Neutrophil (primary cell): ENCODE data around the gene ATL1.

Source experiments
- H3K27ac ChIP-seq: fragments of 200-600 bp; sonication (generic); 2 replicates; pipeline ENCODE4 v1.5.1; 2016; ENCODE audit warnings: mild to moderate bottlenecking, moderate library complexity
- H3K27me3 ChIP-seq: fragments of 200-600 bp; sonication (generic); 2 replicates; pipeline ENCODE4 v1.6.0; 2016; ENCODE audit warnings: mild to moderate bottlenecking
- H3K36me3 ChIP-seq: fragments of 200-600 bp; sonication (generic); 2 replicates; pipeline ENCODE4 v1.5.1; 2017
- H3K4me1 ChIP-seq, 2 experiments: fragments of 200-600 bp in 1 of 2; sonication (generic) in 1 of 2; 1 replicate in 1 of 2; 2 replicates in 1 of 2; pipeline versions ENCODE4 v1.5.1 to v1.6.1; 2013 to 2016; ENCODE audit warnings: low read depth in 1 of 2, low read length in 1 of 2, mild to moderate bottlenecking in 1 of 2, moderate library complexity in 1 of 2; ENCODE audit not compliant: control insufficient read depth in 1 of 2, insufficient read depth in 1 of 2
- H3K4me3 ChIP-seq, 2 experiments: fragments of 200-600 bp in 1 of 2; sonication (generic) in 1 of 2; 1 replicate in 1 of 2; 2 replicates in 1 of 2; pipeline ENCODE4 v1.5.1; 2013 to 2016; ENCODE audit warnings: low read depth in 1 of 2, low read length in 1 of 2, mild to moderate bottlenecking in 1 of 2, moderate library complexity in 1 of 2
- H3K9me3 ChIP-seq: fragments of 200-600 bp; sonication (generic); 2 replicates; pipeline ENCODE4 v1.5.1; 2016
- CTCF ChIP-seq: fragments of 200-600 bp; sonication (generic); IDR thresholded peaks from 2 replicates; pipeline ENCODE4 v1.5.1; 2016; ENCODE audit warnings: antibody characterized with exemption

The ATL1 gene

GRCh38 chr14:50600849-50601248, 40.9 kb downstream of the ATL1 start:
- Histone ChIP-seq H3K4me1 (no peaks in the 10 kb centered on the region), H3K27me3 (no peaks in the 10 kb centered on the region), H3K9me3 (no peaks in the 10 kb centered on the region), H3K27ac (no peak overlapping the region), H3K36me3 (no peaks in the 10 kb centered on the region), H3K4me3 (no peak overlapping the region)
- TF ChIP-seq CTCF, result no peak

GRCh38 chr14:50601394-50601793, 41.4 kb downstream of the ATL1 start:
- no peak for TF ChIP-seq CTCF
- H3K4me1 ChIP-seq, result no peaks in the 10 kb centered on the region
- no peak overlapping the region for H3K27ac ChIP-seq
- no peaks in the 10 kb centered on the region for H3K36me3 ChIP-seq
- H3K27me3 ChIP-seq, result no peaks in the 10 kb centered on the region
- no peak overlapping the region for H3K4me3 ChIP-seq
- H3K9me3 ChIP-seq, result no peaks in the 10 kb centered on the region

- H3K4me1 ChIP-seq, result no peaks in the 10 kb centered on the region
- TF ChIP-seq CTCF, result no peak
These were observed 42.1 kb downstream of the ATL1 start for GRCh38 chr14:50602035-50602434.

GRCh38 chr14:50603565-50603964, 43.6 kb downstream of the ATL1 start:
- Histone ChIP-seq H3K27me3 (no peaks in the 10 kb centered on the region), H3K4me3 (no peak overlapping the region), H3K4me1 (no peaks in the 10 kb centered on the region), H3K9me3 (no peaks in the 10 kb centered on the region), H3K36me3 (no peaks in the 10 kb centered on the region), H3K27ac (no peak overlapping the region)
- no peak for TF ChIP-seq CTCF

More at GRCh38 chr14:50602035-50602434, 42.1 kb downstream of the ATL1 start:
- H3K4me3 ChIP-seq, result no peak overlapping the region
- H3K36me3 ChIP-seq, result no peaks in the 10 kb centered on the region
- no peaks in the 10 kb centered on the region for H3K9me3 ChIP-seq
- H3K27ac ChIP-seq, result no peak overlapping the region
- H3K27me3 ChIP-seq, result no peaks in the 10 kb centered on the region

- TF ChIP-seq CTCF, result no peak
These were observed 45.8 kb downstream of the ATL1 start for GRCh38 chr14:50605766-50606165.

GRCh38 chr14:50606468-50606867, 46.5 kb downstream of the ATL1 start:
- no peak overlapping the region for H3K4me3 ChIP-seq
- H3K27me3 ChIP-seq, result no peaks in the 10 kb centered on the region
- H3K27ac ChIP-seq, result no peak overlapping the region
- TF ChIP-seq CTCF, result no peak
- H3K4me1 ChIP-seq, result no peaks in the 10 kb centered on the region
- no peaks in the 10 kb centered on the region for H3K36me3 ChIP-seq
- no peaks in the 10 kb centered on the region for H3K9me3 ChIP-seq

More at GRCh38 chr14:50605766-50606165, 45.8 kb downstream of the ATL1 start:
- no peaks in the 10 kb centered on the region for H3K9me3 ChIP-seq
- H3K27me3 ChIP-seq, result no peaks in the 10 kb centered on the region
- H3K36me3 ChIP-seq, result no peaks in the 10 kb centered on the region
- H3K4me1 ChIP-seq, result no peaks in the 10 kb centered on the region
- H3K27ac ChIP-seq, result no peak overlapping the region
- no peak overlapping the region for H3K4me3 ChIP-seq
